22Rv1 (cell line): Measurements from ENCODE around the gene SIGLEC7.

ENCODE experiments used
- CTCF ChIP-seq: fragments of 450-650 bp; IDR thresholded peaks from 2 replicates; pipeline ENCODE4 v1.5.1; 2017; ENCODE audit warnings: mild to moderate bottlenecking
- ZFX ChIP-seq: fragments of 450-650 bp; IDR thresholded peaks from 2 replicates; pipeline ENCODE4 v1.6.1; 2017; ENCODE audit warnings: antibody characterized with exemption, borderline replicate concordance

- TF ChIP-seq CTCF (no peak), ZFX (no peak)
These were observed 2.6 kb upstream of the SIGLEC7 start for GRCh38 chr19:51139299-51140014.
